ENCODE data around the gene MYH10. TPM values are rescaled to one million over a fixed set of nuclear protein-coding genes. Genes with fewer than 3 reads are reported as not detected.

Gene MYH10
- total and polyA plus RNA-seq, 4 donors = 9.1 to 79.1 (median 25.9) TPM

DNA sequence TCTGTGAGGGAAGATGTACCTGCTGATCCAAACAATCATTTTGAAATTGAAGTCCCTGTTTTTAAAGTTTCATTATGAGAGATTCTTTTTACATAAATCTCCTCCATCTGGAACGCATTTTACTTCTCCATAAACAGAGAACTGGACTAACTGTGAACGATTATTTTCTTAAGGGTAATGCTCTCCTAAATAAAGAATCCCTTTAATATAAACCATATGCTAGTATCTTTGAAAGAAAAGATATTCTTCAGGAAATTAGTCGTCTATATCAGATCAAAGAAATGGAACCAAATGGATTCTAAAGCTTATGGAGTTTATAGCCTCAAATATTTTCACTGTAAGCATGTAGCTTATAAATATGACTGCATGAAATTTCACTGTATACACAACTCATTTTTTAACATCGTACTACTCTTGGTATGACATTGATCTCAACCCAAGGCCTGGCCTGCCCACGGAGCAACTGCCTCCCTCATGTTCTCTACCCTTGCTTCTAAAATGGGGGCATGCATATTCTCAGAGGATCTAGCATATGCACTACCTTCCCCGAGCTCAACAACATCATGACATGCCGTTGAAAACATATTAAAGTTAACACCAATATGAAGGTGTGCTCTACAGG lies 66.4 kb downstream of the MYH10 start:
- Histone ChIP-seq H3K9ac (ENCODE audit: low read depth in 1 of 2, low read length in 2 of 2) (no peak overlapping the region), H3K27ac (ENCODE audit: low read depth in 1 of 2, low read length in 2 of 2) (no peak overlapping the region), H3K4me3 (ENCODE audit: low read depth in 1 of 3, low read length in 3 of 3) (no peak overlapping the region), H3K4me1 (ENCODE audit: control insufficient read depth in 4 of 4, insufficient read depth in 4 of 4, low read length in 3 of 4) (no peaks in the 10 kb centered on the region), H3K9me3 (ENCODE audit: control insufficient read depth in 4 of 4, low read length in 3 of 4) (no peaks in the 10 kb centered on the region), H3K27me3 (ENCODE audit: control insufficient read depth in 4 of 4, insufficient read depth in 4 of 4, low read length in 3 of 4) (no peaks in the 10 kb centered on the region), H3K36me3 (ENCODE audit: control insufficient read depth in 4 of 4, insufficient read depth in 3 of 4, low read depth in 1 of 4, low read length in 3 of 4) (peaks cover 0 to 15% (median 5%) of the 10 kb centered on the region in 4 donors)
- no peak for TF ChIP-seq GABPA (IDR thresholded peaks at IDR 0.05 in 1 of 2, conservative IDR thresholded peaks at IDR 0.05 in 1 of 2)
- TF ChIP-seq, protein P1, sequence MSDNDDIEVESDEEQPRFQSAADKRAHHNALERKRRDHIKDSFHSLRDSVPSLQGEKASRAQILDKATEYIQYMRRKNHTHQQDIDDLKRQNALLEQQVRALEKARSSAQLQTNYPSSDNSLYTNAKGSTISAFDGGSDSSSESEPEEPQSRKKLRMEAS (IDR thresholded peaks at IDR 0.05) = no peak
- TF ChIP-seq EGR1 (IDR thresholded peaks at IDR 0.05; ENCODE audit: low read depth in 2 of 2) = no peak
- TF ChIP-seq, protein P2, sequence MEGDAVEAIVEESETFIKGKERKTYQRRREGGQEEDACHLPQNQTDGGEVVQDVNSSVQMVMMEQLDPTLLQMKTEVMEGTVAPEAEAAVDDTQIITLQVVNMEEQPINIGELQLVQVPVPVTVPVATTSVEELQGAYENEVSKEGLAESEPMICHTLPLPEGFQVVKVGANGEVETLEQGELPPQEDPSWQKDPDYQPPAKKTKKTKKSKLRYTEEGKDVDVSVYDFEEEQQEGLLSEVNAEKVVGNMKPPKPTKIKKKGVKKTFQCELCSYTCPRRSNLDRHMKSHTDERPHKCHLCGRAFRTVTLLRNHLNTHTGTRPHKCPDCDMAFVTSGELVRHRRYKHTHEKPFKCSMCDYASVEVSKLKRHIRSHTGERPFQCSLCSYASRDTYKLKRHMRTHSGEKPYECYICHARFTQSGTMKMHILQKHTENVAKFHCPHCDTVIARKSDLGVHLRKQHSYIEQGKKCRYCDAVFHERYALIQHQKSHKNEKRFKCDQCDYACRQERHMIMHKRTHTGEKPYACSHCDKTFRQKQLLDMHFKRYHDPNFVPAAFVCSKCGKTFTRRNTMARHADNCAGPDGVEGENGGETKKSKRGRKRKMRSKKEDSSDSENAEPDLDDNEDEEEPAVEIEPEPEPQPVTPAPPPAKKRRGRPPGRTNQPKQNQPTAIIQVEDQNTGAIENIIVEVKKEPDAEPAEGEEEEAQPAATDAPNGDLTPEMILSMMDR (IDR thresholded peaks at IDR 0.05; ENCODE audit: low read depth, low read length, missing input control) = no peak
- no peak for TF ChIP-seq NR2F2 (IDR thresholded peaks at IDR 0.05)
- TF ChIP-seq RXRA (IDR thresholded peaks at IDR 0.05) = no peak
- DNase-seq (ENCODE audit: low spot score) = no peak
- 77% methylated on average over 7 of the region's 7 CpGs for WGBS

GRCh38 chr17:8563024-8563776 lies 67.3 kb downstream of the MYH10 start:
- Histone ChIP-seq H3K9ac (ENCODE audit: low read depth in 1 of 2, low read length in 2 of 2) (no peak overlapping the region), H3K4me3 (ENCODE audit: low read depth in 1 of 3, low read length in 3 of 3) (no peak overlapping the region), H3K4me1 (ENCODE audit: control insufficient read depth in 4 of 4, insufficient read depth in 4 of 4, low read length in 3 of 4) (no peaks in the 10 kb centered on the region), H3K27ac (ENCODE audit: low read depth in 1 of 2, low read length in 2 of 2) (no peak overlapping the region), H3K36me3 (ENCODE audit: control insufficient read depth in 4 of 4, insufficient read depth in 3 of 4, low read depth in 1 of 4, low read length in 3 of 4) (peaks cover 0 to 13% (median 3%) of the 10 kb centered on the region in 4 donors), H3K9me3 (ENCODE audit: control insufficient read depth in 4 of 4, low read length in 3 of 4) (no peaks in the 10 kb centered on the region), H3K27me3 (ENCODE audit: control insufficient read depth in 4 of 4, insufficient read depth in 4 of 4, low read length in 3 of 4) (no peaks in the 10 kb centered on the region)
- TF ChIP-seq, protein P2 (IDR thresholded peaks at IDR 0.05; ENCODE audit: low read depth, low read length, missing input control) = no peak
- TF ChIP-seq, protein P3, sequence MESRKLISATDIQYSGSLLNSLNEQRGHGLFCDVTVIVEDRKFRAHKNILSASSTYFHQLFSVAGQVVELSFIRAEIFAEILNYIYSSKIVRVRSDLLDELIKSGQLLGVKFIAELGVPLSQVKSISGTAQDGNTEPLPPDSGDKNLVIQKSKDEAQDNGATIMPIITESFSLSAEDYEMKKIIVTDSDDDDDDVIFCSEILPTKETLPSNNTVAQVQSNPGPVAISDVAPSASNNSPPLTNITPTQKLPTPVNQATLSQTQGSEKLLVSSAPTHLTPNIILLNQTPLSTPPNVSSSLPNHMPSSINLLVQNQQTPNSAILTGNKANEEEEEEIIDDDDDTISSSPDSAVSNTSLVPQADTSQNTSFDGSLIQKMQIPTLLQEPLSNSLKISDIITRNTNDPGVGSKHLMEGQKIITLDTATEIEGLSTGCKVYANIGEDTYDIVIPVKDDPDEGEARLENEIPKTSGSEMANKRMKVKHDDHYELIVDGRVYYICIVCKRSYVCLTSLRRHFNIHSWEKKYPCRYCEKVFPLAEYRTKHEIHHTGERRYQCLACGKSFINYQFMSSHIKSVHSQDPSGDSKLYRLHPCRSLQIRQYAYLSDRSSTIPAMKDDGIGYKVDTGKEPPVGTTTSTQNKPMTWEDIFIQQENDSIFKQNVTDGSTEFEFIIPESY (IDR thresholded peaks at IDR 0.05) = no peak
- TF ChIP-seq RXRA (IDR thresholded peaks at IDR 0.05) (no peak), JUND (IDR thresholded peaks at IDR 0.05) (no peak), FOXA1 (IDR thresholded peaks at IDR 0.05) (no peak), ATF3 (IDR thresholded peaks at IDR 0.05) (no peak), EGR1 (IDR thresholded peaks at IDR 0.05; ENCODE audit: low read depth in 2 of 2) (no peak)
- WGBS = 81% methylated on average over 5 of the region's 5 CpGs
- DNase-seq (ENCODE audit: low spot score) = no peak

Data from liver (tissue), 9 donors.